Retinal pigment epithelial cell (primary cell): ENCODE results near the gene CTTN.
A peak's percentile ranks its signal among the peaks of the same experiment; 100 is the strongest.

ENCODE experiments used
- DNase-seq: peaks from one replicate; pipeline ENCODE4 v3.0.0-alpha.2; 2010; ENCODE audit warnings: low read depth
- H3K4me3 ChIP-seq: 2 replicates; pipeline ENCODE4 v1.5.1; 2011; ENCODE audit warnings: mild to moderate bottlenecking, low read length, control low read depth, moderate library complexity
- TF ChIP-seq, protein P1 (sequence below): conservative IDR thresholded peaks from 2 replicates; pipeline ENCODE4 v1.5.1; 2011; ENCODE audit warnings: low read depth, low read length, control low read depth, inconsistent platforms

Gene CTTN

DNA sequence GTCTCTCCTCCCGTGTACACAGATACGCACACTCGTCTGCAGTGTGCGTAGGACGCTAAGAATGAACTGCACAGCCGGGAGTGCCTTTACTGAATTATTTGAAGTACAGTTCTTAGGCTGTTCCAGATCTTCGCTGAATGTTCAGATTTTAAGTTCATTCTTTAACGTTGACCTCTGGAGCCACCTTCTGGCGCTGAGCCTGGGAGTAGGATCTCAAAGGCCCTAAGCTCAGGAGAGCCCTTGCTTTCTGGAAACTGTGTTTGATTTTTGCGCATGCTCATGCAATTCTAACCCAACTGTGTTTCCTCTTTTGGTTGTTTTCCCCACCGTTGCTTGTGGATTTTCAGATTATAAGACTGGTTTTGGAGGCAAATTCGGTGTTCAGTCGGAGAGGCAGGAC, 22.8 kb downstream of the CTTN start:
- TF ChIP-seq, protein P1, sequence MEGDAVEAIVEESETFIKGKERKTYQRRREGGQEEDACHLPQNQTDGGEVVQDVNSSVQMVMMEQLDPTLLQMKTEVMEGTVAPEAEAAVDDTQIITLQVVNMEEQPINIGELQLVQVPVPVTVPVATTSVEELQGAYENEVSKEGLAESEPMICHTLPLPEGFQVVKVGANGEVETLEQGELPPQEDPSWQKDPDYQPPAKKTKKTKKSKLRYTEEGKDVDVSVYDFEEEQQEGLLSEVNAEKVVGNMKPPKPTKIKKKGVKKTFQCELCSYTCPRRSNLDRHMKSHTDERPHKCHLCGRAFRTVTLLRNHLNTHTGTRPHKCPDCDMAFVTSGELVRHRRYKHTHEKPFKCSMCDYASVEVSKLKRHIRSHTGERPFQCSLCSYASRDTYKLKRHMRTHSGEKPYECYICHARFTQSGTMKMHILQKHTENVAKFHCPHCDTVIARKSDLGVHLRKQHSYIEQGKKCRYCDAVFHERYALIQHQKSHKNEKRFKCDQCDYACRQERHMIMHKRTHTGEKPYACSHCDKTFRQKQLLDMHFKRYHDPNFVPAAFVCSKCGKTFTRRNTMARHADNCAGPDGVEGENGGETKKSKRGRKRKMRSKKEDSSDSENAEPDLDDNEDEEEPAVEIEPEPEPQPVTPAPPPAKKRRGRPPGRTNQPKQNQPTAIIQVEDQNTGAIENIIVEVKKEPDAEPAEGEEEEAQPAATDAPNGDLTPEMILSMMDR: no peak
- no peak for DNase-seq

DNA sequence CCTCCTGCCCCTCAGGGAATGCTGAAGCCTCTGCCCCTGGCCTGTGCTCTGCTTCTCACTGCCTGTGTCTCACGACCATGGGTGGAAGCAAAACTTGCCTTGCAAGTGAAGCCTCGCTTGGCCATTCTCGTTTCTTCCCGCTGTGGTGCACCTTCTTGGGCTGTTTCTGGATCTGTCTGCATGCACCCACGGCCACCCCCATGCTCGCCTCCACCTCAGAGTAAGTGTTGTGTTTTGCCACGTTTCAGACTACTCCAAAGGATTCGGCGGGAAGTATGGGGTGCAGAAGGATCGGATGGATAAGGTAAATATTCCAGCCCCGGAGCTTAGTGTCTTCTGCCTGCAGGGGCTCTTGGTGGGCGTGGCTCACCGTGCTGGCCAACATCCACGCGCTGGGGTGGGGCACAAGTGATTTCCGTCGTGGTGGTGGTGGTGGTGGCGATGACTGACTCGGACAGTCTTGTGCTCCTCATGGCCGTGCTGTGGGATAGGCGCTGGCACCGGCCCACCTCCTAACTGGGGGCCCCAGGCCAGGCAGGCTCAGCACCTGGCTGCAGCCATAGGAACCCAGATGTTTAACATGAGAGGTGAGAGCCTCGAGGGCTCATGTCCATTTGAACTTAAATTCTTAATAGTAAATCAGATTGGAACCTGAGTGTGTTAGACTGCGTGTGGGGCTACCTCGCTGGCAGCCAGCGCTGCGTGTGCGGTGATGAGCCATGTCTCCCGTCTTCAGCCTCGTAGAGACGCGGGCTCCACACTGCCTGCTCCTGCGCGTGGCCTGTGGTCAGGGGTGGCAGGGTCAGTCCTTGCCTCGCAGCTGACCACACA, 24.6 kb downstream of the CTTN start:
- no peak overlapping the region for H3K4me3 ChIP-seq
- no peak for DNase-seq
- TF ChIP-seq, protein P1: no peak

More for the DNA sequence above, 22.8 kb downstream of the CTTN start:
- H3K4me3 ChIP-seq: no peak overlapping the region

DNA sequence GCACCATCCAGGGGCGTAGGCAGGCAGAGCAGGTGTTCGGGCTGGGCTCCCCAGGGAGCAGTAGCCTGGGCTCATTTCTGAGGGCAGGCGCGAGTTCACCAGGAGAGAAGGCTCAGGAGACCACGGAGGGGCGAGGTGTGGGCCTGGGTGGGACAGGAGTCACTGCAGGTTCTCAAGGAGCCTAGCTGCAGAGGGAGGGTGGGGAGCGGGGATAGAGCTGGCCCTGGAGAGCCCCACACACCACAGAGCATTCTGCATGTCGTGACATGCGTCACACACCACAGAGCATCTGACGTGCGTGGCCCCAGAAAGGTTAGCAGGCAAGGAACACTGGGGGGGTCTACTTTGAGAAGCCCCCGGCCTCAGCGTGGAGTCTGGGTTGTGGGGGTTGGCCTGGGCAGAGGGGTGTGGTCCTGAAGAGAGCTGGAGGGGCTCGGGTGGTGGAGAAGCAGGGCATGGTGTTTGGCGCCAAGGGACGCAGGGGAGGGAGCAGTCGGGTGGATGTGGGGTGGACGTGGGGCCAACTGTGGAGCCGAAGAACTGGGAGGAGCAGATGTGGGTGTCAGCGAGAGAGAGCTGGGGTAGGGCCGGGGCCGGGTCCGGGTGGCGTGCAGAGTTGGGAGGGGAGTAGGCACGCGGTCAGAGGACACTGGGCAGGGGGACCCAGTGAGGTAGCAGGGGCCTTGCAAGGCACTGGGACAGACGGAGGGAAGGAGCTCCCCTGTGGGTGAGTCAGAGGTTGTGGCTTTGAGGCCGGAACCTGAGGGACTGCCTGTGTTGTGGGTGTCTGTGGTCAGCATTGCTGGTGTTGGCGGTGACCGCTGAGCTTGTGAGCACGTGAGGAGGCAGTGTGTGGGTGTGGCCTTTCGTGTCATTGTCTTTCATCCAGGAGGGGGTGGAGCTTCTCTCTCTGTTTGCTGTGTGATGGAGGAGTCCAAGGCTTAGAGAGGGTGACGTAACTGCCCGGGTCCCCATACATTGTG, 25.5 kb downstream of the CTTN start:
- TF ChIP-seq, protein P1: no peak
- no peak overlapping the region for H3K4me3 ChIP-seq
- DNase-seq: peak; percentile 29

DNA sequence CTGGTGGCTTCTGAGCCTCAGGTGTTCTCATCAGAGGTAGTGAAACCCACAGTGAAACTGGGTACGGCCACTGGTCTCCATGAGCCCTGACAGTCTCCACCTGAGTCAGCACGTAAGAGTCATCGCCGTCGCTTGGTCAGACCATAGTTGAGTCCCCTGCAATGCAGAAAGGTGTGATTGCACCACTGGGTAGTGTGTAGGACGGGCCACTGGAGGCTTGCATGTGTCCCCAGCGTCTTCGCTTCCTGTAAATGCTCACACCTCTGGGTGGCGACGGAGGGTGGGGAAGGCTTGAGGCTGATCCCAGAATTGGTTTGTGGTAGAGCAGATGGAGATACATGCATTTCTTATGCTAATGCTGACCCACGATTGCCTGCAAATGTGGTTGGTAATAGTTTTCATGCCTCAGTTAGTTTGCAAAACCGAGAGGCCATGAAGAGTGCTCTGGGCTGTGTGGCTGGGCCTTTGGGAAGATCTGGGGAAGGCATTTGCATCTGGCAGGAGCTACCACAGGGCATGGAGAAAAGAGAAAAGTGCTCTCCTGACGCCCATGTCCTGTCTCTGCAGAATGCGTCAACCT, 26.5 kb downstream of the CTTN start:
- no peak overlapping the region for H3K4me3 ChIP-seq

DNA sequence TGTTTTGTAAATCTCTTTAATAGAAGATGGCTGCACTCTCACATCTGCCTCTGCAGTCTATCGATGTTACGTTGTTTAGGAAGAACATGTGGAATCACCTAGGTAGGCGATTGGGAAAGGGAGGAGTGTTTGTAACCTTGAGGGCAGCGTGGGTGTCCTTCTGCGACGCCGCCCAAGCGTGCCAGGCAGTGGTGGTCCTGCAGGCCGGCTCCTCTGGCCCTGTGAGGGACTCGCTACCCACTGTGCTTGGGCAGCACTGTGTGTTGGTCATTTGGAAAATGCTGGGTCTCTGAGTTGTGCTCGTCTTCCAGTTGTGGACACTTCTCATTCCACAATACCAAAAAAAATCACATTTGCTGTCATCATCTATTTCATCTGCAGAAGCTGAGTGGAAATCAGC, 29.1 kb downstream of the CTTN start:
- TF ChIP-seq, protein P1: no peak
- H3K4me3 ChIP-seq: no peak overlapping the region
- DNase-seq: no peak

More for the DNA sequence above, 26.5 kb downstream of the CTTN start:
- DNase-seq: no peak
- TF ChIP-seq, protein P1: no peak

DNA sequence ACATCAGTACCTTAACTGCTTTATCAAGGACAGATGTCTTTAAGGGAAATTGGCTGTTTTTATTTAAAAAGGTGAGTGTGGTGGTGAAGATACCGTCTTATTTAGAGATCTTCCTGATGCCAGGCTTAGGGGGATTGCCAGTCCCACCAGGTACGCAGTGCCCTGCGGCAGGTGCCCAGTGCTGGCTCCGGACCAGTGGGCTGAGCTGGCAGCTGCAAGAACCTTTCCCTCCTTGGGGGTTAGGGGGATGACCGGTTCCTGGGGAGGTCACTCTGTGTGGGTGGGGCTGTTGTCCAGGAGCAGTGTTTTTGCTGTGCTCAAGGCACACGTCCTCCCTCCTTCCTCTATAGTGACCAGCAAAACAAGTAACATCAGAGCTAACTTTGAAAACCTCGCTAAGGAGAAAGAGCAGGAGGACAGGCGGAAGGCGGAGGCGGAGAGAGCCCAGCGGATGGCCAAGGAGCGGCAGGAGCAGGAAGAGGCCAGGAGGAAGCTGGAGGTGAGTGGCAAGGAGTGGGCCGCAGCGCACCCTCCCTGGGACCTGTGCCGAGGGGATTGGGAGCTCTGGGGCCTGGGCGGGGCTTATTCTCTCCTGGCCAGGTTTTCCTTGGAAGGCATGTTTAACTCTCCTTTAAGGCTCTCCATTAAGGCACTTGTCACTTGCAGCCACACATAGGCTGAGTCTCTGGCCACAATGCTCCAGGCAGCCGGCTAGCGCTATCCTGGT, 30.5 kb downstream of the CTTN start:
- no peak overlapping the region for H3K4me3 ChIP-seq
- TF ChIP-seq, protein P1: no peak
- DNase-seq: no peak
